Caco-2 (cell line): ENCODE results near the gene SLC16A8. TPM values are rescaled to one million over a fixed set of nuclear protein-coding genes. Genes with fewer than 3 reads are reported as not detected.
"Not testable (repeated sequence)": the region's sequence is repeated elsewhere in the genome, so short reads cannot be mapped to it uniquely, and the experiment has no call there.

ENCODE experiments used
- BruUV-seq: library from RNA; stranded (reverse); fragments of 400-500 nt; replicated peaks from 2 replicates; lab custom pipeline; 2021; lab: Mats Ljungman, UMichigan
- CTCF ChIA-PET: fragments of 300-600 bp; sonication (Branson Sonifier 250); formaldehyde crosslinking; loops from one replicate; lab custom pipeline; 2022; ENCODE audit warnings: antibody characterized with exemption; lab: Charles Lee
- POLR2A ChIA-PET: fragments of 300-600 bp; sonication (Branson Sonifier 250); formaldehyde crosslinking; loops from one replicate; lab custom pipeline; 2022; ENCODE audit warnings: antibody characterized with exemption; lab: Charles Lee
- DNase-seq, 2 experiments: peaks; one replicate each; pipeline versions ENCODE4 v3.0.0 to v3.0.0-alpha.2; 2020 to 2022
- H3K27me3 ChIP-seq: replicated peaks from 2 replicates; pipeline ENCODE4 v1.6.0; 2011; ENCODE audit warnings: low read length; ENCODE audit not compliant: control insufficient read depth, insufficient read depth
- H3K36me3 ChIP-seq: 2 replicates; pipeline ENCODE4 v1.5.1; 2011; ENCODE audit warnings: low read length; ENCODE audit not compliant: control insufficient read depth, insufficient read depth
- H3K4me1 ChIP-seq: fragments of 250-450 bp; sonication (Bioruptor Pico); 2 replicates; pipeline ENCODE4 v1.5.1; 2020; ENCODE audit warnings: mild to moderate bottlenecking
- H3K4me3 ChIP-seq: 2 replicates; pipeline ENCODE4 v1.5.1; 2011; ENCODE audit warnings: low read depth, mild to moderate bottlenecking, control low read depth, low read length
- H3K9me3 ChIP-seq: fragments of 250-450 bp; sonication (Bioruptor Pico); 2 replicates; pipeline ENCODE4 v1.5.1; 2020; ENCODE audit warnings: mild to moderate bottlenecking, moderate library complexity
- H3K27ac Mint-ChIP-seq: one replicate; pipeline ENCODE4 v1.8.0; 2022; ENCODE audit warnings: mixed read lengths; ENCODE audit not compliant: unreplicated experiment
- H3K27me3 Mint-ChIP-seq: one replicate; pipeline ENCODE4 v1.8.0; 2022; ENCODE audit warnings: mixed read lengths; ENCODE audit not compliant: insufficient read depth, unreplicated experiment
- H3K36me3 Mint-ChIP-seq: one replicate; pipeline ENCODE4 v1.8.0; 2022; ENCODE audit warnings: mild to moderate bottlenecking, mixed read lengths; ENCODE audit not compliant: insufficient read depth, unreplicated experiment
- H3K4me1 Mint-ChIP-seq: one replicate; pipeline ENCODE4 v1.8.0; 2022; ENCODE audit warnings: low read depth, mixed read lengths; ENCODE audit not compliant: unreplicated experiment
- H3K4me3 Mint-ChIP-seq: one replicate; pipeline ENCODE4 v1.8.0; 2022; ENCODE audit warnings: mild to moderate bottlenecking, moderate library complexity, mixed read lengths; ENCODE audit not compliant: unreplicated experiment
- H3K9me3 Mint-ChIP-seq: one replicate; pipeline ENCODE4 v1.8.0; 2022; ENCODE audit warnings: mixed read lengths; ENCODE audit not compliant: unreplicated experiment
- CTCF ChIP-seq, 2 experiments: fragments of 200-600 bp in 1 of 2; IDR thresholded peaks; 1 replicate in 1 of 2; 2 replicates in 1 of 2; pipeline versions ENCODE4 v1.5.1 to v1.8.0; 2011 to 2022; ENCODE audit warnings: antibody characterized with exemption in 1 of 2, control low read depth in 1 of 2, inconsistent platforms in 1 of 2, low read depth in 1 of 2, low read length in 1 of 2, mild to moderate bottlenecking in 1 of 2, moderate library complexity in 1 of 2; ENCODE audit not compliant: insufficient read depth in 1 of 2, severe bottlenecking in 1 of 2, unreplicated experiment in 1 of 2
- intact Hi-C: fragments of 100-400 bp; cut with micrococcal nuclease; formaldehyde crosslinking; loops from one replicate; pipeline ENCODE4 v1.10.0; 2022; ENCODE audit not compliant: unreplicated experiment
- total RNA-seq: library from RNA; stranded (reverse); gene quantifications from 2 replicates; pipeline ENCODE4 v1.2.3, GENCODE V29; 2022

SLC16A8 gene
- total RNA-seq, 1 experiment from 2014 or later = not detected

GRCh38 chr22:38118182-38118581 lies 34.2 kb upstream of the SLC16A8 start:
- Mint-ChIP-seq H3K4me3 (no peak overlapping the region), H3K27ac (no peak overlapping the region), H3K9me3 (no peaks in the 10 kb centered on the region), H3K36me3 (peaks cover 5% of the 10 kb centered on the region), H3K4me1 (no peaks in the 10 kb centered on the region), H3K27me3 (no peaks in the 10 kb centered on the region)
- H3K9me3 ChIP-seq = no peaks in the 10 kb centered on the region
- intact Hi-C loops = loop anchor here (10.0 kb wide), 2 partner anchors 67 to 97 kb away; partner anchors contain the start of gene PLA2G6
- no peaks in the 10 kb centered on the region for H3K27me3 ChIP-seq
- H3K4me3 ChIP-seq = no peak overlapping the region
- H3K36me3 ChIP-seq = no peaks in the 10 kb centered on the region
- no TSS peak for BruUV-seq
- CTCF ChIA-PET = interaction anchor here (0.6 kb wide), 1 partner anchor 84 kb away, joined by 3 read pairs; the partner anchor contains the start of gene MAFF
- no peak for DNase-seq
- POLR2A ChIA-PET = no interaction called here
- TF ChIP-seq CTCF (IDR thresholded peaks at IDR 0.05; ENCODE audit: insufficient read depth in 1 of 2, low read depth in 1 of 2, low read length in 1 of 2, severe bottlenecking in 1 of 2, unreplicated experiment in 1 of 2) = no peak
- H3K4me1 ChIP-seq = no peaks in the 10 kb centered on the region

GRCh38 chr22:38117556-38117955 lies 33.6 kb upstream of the SLC16A8 start:
- H3K27me3 Mint-ChIP-seq, H3K27me3 ChIP-seq, H3K9me3 ChIP-seq, H3K27ac Mint-ChIP-seq, H3K4me1 ChIP-seq, H3K4me3 Mint-ChIP-seq, H3K36me3 Mint-ChIP-seq, DNase-seq, BruUV-seq, POLR2A ChIA-PET, H3K9me3 Mint-ChIP-seq, H3K36me3 ChIP-seq, H3K4me3 ChIP-seq, H3K4me1 Mint-ChIP-seq: not testable (repeated sequence)
- intact Hi-C loops = loop anchor here (10.0 kb wide), 2 partner anchors 67 to 97 kb away; partner anchors contain the start of gene PLA2G6
- CTCF ChIA-PET = interaction anchor here (0.6 kb wide), 1 partner anchor 84 kb away, joined by 3 read pairs; the partner anchor contains the start of gene MAFF

- Mint-ChIP-seq H3K27me3 (no peaks in the 10 kb centered on the region), H3K4me3 (no peak overlapping the region), H3K9me3 (no peaks in the 10 kb centered on the region), H3K36me3 (peaks cover 5% of the 10 kb centered on the region), H3K4me1 (peaks cover 6% of the 10 kb centered on the region), H3K27ac (no peak overlapping the region)
- intact Hi-C loops = loop anchor here (10.0 kb wide), 2 partner anchors 69 to 99 kb away; partner anchors contain the start of gene PLA2G6
- TF ChIP-seq CTCF (IDR thresholded peaks at IDR 0.05; ENCODE audit: insufficient read depth in 1 of 2, low read depth in 1 of 2, low read length in 1 of 2, severe bottlenecking in 1 of 2, unreplicated experiment in 1 of 2) = no peak
- no TSS peak for BruUV-seq
- POLR2A ChIA-PET = no interaction called here
- no peak overlapping the region for H3K4me3 ChIP-seq
- no peak for DNase-seq
- H3K9me3 ChIP-seq = no peaks in the 10 kb centered on the region
- CTCF ChIA-PET = no interaction called here
- H3K4me1 ChIP-seq = peaks cover 16% of the 10 kb centered on the region
- H3K36me3 ChIP-seq = no peaks in the 10 kb centered on the region
- no peaks in the 10 kb centered on the region for H3K27me3 ChIP-seq
Observed at GRCh38 chr22:38115423-38116205, 31.6 kb upstream of the SLC16A8 start.
